Activated CD8-positive, alpha-beta T cell treated with anti-CD3 and anti-CD28 coated beads, Interleukin-2, amount 10 ng/mL, durations not matched to agents 7 days and 5 days (primary cell): ENCODE measurements around the gene TPP1. TPM values are rescaled to one million over a fixed set of nuclear protein-coding genes. Genes with fewer than 3 reads are reported as not detected.

Experiments
- ATAC-seq: fragments of 150-1000 bp; cut with Tn5 transposase; one replicate; pipeline ENCODE4 v1.10.0; 2021; ENCODE audit warnings: moderate library complexity
- CTCF ChIA-PET: fragments of 350-600 bp; sonication (Branson Sonifier 250); formaldehyde crosslinking; loops from one replicate; lab custom pipeline; 2021; ENCODE audit warnings: antibody characterized with exemption; lab: Charles Lee
- POLR2A ChIA-PET: fragments of 350-600 bp; sonication (Branson Sonifier 250); formaldehyde crosslinking; loops from one replicate; lab custom pipeline; 2021; ENCODE audit warnings: antibody characterized with exemption; lab: Charles Lee
- DNase-seq: peaks from one replicate; pipeline ENCODE4 v3.0.0-alpha.2; 2020
- H3K27ac Mint-ChIP-seq: one replicate; pipeline ENCODE4 v1.8.0; 2021; ENCODE audit warnings: mild to moderate bottlenecking, mixed read lengths
- H3K27me3 Mint-ChIP-seq: one replicate; pipeline ENCODE4 v1.8.0; 2021; ENCODE audit warnings: low read depth, mixed read lengths
- H3K36me3 Mint-ChIP-seq: one replicate; pipeline ENCODE4 v1.8.0; 2021; ENCODE audit warnings: low read depth, mixed read lengths
- H3K4me1 Mint-ChIP-seq: one replicate; pipeline ENCODE4 v1.8.0; 2021; ENCODE audit warnings: low read depth, mixed read lengths
- H3K4me3 Mint-ChIP-seq: one replicate; pipeline ENCODE4 v1.8.0; 2021; ENCODE audit warnings: mild to moderate bottlenecking, mixed read lengths
- H3K9me3 Mint-ChIP-seq: one replicate; pipeline ENCODE4 v1.8.0; 2022; ENCODE audit warnings: mixed read lengths; ENCODE audit not compliant: insufficient read depth
- total RNA-seq, 2 experiments: library from RNA; stranded (reverse); gene quantifications; one replicate each; pipeline ENCODE4 v1.2.3, GENCODE V29; 2021

TPP1 gene
- total RNA-seq, 2 experiments from 2014 or later, result 74.1 to 78.9 TPM

DNA sequence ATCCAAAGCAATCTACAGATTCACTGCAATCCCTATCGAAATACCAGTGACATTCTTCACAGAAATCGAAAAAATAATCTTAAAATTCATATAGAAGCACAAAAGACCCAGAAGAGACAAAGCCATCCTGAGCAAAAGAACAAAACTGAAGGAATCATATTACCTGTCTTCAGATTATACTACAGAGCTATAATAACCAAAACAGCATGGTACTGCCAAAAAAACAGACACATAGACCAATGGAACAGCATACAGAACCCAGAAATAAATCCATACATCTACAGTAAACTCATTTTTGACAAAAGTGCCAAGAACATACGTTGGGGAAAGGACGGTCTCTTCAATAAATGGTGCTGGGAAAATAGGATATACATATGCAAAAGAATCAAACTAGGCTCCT lies 34.7 kb downstream of the TPP1 start:
- Mint-ChIP-seq H3K27me3 (no peaks in the 10 kb centered on the region), H3K9me3 (peaks cover 31% of the 10 kb centered on the region), H3K36me3 (peaks cover 43% of the 10 kb centered on the region), H3K4me3 (no peak overlapping the region), H3K27ac (no peak overlapping the region), H3K4me1 (no peaks in the 10 kb centered on the region)
- DNase-seq (no peak), ATAC-seq (no peak)
- POLR2A ChIA-PET, result no interaction called here
- CTCF ChIA-PET, result interaction anchor here (1.2 kb wide), 1 partner anchor 80 kb away, joined by 5 read pairs; no protein-coding TSS in a partner anchor

DNA sequence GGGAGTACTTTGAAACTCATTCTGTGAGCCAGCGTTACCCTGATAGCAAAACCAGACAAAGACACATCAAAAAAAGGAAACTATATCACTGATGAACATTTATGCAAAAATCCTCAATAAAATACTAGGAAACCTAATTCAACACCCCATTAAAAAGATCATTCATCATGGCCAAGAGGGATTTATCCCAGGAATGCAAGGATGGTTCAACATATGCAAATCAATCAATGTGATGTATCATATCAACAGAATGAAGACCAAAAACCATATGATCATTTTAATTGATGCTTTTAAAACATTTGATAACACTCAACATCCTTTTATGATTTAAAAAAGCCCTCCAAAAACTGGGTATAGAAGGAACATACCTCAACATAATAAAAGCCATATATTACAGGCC lies 35.6 kb downstream of the TPP1 start:
- Mint-ChIP-seq H3K9me3 (peaks cover 31% of the 10 kb centered on the region), H3K36me3 (peaks cover 43% of the 10 kb centered on the region), H3K27ac (no peak overlapping the region), H3K4me3 (no peak overlapping the region), H3K27me3 (no peaks in the 10 kb centered on the region), H3K4me1 (no peaks in the 10 kb centered on the region)
- ATAC-seq, result no peak
- DNase-seq, result no peak
- ChIA-PET CTCF (no interaction called here), POLR2A (no interaction called here)

DNA sequence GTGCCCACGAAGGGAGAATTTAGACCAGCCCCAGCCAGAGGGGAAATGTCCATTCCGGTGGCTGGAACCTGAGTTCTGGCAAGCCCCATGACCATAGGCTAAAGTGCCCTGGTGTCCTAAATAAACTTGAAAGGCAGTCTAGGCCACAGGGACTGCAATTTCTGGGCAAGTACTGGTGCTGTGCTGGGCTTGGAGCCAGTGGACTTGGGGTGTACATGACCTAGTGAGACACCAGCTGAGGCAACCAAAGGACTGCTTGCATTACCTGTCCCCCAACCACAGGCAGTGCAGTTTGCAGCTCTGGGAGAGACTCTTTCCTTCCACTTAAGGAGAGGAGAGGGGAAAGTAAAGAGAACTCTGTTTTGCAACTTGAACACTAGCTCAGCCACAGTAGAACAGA lies 39.5 kb downstream of the TPP1 start:
- no peaks in the 10 kb centered on the region for H3K27me3 Mint-ChIP-seq
- H3K27ac Mint-ChIP-seq, result no peak overlapping the region
- peaks cover 27% of the 10 kb centered on the region for H3K9me3 Mint-ChIP-seq
- H3K4me1 Mint-ChIP-seq, result no peaks in the 10 kb centered on the region
- H3K4me3 Mint-ChIP-seq, result no peak overlapping the region
- peak; percentile 10 for DNase-seq
- ChIA-PET POLR2A (interaction anchor here (0.7 kb wide), 1 partner anchor 68 kb away, joined by 3 read pairs; no protein-coding TSS in a partner anchor), CTCF (interaction anchor here (1.1 to 1.2 kb wide), 3 partner anchors 25 to 126 kb away, joined by 3 to 4 read pairs (median 3); partner anchors contain the start of gene TAF10)
- ATAC-seq, result no peak
- H3K36me3 Mint-ChIP-seq, result peaks cover 34% of the 10 kb centered on the region

DNA sequence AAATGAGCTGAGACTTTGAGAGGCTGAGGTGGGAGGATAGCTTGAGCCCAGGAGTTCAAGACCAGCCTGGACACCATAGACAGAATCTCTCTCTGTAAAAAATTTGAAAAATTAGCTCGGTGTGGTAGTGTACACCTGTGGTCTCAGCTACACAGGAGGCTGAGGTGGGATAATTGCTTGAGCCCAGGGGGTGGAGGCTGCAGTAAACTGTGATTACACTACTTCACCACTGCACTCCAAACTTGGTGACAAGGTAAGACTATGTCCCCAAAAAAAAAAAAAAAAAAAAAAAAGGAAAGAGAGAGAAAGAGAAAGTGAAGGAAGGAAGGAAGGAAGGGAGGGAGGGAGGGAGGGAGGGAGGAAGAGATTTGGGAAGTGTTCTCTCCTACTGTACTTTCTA lies 41.1 kb downstream of the TPP1 start:
- CTCF ChIA-PET, result interaction anchor here (1.1 to 1.2 kb wide), 2 partner anchors 16 to 24 kb away, joined by 3 to 6 read pairs; no protein-coding TSS in a partner anchor
- no peak overlapping the region for H3K27ac Mint-ChIP-seq
- POLR2A ChIA-PET, result interaction anchor here (1.2 to 1.3 kb wide), 2 partner anchors 14 to 16 kb away, joined by 3 read pairs; no protein-coding TSS in a partner anchor

DNA sequence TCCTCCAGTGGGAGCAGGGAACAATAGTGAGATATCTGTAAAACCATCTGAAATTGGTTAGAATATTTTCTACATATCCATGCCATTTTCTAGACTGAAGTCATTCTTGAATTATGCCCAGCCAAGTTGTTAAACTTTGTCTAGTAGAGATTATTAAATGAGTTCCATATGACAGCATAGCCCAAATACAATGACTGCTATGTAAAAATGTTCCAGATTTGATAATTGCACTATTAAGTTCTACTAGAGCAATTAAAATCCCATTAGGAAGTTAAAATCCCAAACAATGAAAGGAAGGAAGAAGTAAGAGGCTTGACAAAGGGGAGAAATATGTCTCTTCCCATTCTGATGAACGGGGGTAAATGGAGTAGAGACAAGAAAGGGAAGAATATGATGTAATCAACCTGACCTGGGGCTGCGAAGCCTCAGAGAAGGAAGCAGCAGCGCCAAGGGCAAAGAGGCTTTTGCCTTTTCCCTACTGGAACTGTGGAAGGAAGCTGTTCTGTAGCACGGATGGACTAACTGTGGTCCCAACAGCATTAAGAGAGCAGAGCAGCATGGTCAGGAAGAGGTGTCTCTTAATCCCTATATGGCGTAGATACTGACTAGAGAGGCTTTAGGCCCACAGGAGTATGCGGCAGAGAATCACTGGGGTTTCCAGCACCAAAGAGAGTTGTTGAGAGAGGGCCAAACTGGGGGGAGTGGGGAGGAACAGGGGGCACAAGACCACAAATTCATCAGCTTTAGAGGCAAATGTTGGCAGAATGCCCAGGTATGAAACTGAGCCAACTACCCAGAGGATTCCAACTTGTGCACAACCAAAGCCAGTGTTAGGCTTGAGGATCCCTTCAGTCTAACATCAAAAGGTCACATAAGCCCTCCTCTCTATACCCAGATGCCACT lies 42.5 kb downstream of the TPP1 start:
- Mint-ChIP-seq H3K4me1 (no peaks in the 10 kb centered on the region), H3K27me3 (no peaks in the 10 kb centered on the region), H3K4me3 (no peak overlapping the region), H3K9me3 (no peaks in the 10 kb centered on the region), H3K36me3 (peaks cover 12% of the 10 kb centered on the region), H3K27ac (no peak overlapping the region)
- ATAC-seq, result no peak
- CTCF ChIA-PET, result interaction anchor here (1.1 kb wide), 1 partner anchor 26 kb away, joined by 6 read pairs; no protein-coding TSS in a partner anchor
- peak; percentile 12 for DNase-seq
- POLR2A ChIA-PET, result interaction anchor here (1.3 kb wide), 1 partner anchor 13 kb away, joined by 3 read pairs; no protein-coding TSS in a partner anchor

More for the DNA sequence above, 41.1 kb downstream of the TPP1 start:
- H3K27me3 Mint-ChIP-seq, result no peaks in the 10 kb centered on the region
- no peaks in the 10 kb centered on the region for H3K4me1 Mint-ChIP-seq
- DNase-seq (peak; percentile 18), ATAC-seq (no peak)
- H3K9me3 Mint-ChIP-seq, result peaks cover 12% of the 10 kb centered on the region
- H3K4me3 Mint-ChIP-seq, result no peak overlapping the region
- H3K36me3 Mint-ChIP-seq, result peaks cover 18% of the 10 kb centered on the region

DNA sequence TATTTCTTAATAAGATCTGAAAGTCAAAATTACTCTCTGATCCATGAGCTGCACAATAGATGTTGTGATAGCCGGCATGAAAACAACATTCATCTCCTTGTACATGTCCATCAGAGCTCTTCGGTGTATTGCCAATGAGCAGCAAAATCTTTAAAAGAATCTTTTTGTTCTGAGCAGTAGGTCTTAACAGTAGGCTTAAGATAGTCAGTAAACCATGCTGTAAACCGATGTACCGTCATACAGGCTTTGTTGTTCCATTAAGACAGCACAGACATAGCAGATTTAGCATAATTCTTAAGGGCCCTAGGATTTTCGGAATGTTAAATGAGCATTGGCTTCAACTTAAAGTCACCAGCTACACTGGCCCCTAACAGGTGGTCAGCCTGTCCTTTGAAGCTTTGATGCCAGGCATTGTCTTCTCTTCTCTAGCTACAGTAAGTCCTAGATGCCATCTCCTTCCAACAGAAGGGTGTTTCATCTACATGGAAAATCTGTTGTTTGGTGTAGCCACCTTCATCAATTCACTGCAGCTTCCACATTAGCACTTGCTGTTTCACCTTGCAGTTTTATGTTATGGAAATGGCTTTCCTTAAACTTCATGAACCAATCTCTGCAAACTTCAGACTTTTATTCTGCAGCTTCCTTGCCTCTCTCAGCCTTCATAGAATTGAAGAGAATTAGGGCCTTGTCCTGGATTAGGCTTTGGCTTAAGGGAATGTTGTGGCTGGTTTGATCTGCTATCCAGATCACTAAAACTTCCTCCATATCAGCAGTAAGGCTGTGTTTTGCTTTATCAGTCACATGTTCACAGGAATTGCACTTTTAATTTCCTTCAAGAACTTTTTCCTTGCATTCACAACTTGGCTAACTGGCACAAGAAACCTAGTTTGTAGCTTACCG lies 44.2 kb downstream of the TPP1 start:
- CTCF ChIA-PET, result interaction anchor here (1.1 to 2.3 kb wide), 3 partner anchors 44 to 238 kb away, joined by 3 to 8 read pairs (median 5); no protein-coding TSS in a partner anchor
- no peak overlapping the region for H3K27ac Mint-ChIP-seq
- ATAC-seq (no peak), DNase-seq (no peak)
- POLR2A ChIA-PET, result no interaction called here
- H3K9me3 Mint-ChIP-seq, result no peaks in the 10 kb centered on the region
- H3K4me1 Mint-ChIP-seq, result no peaks in the 10 kb centered on the region
- H3K36me3 Mint-ChIP-seq, result peaks cover 14% of the 10 kb centered on the region
- no peak overlapping the region for H3K4me3 Mint-ChIP-seq
- no peaks in the 10 kb centered on the region for H3K27me3 Mint-ChIP-seq

DNA sequence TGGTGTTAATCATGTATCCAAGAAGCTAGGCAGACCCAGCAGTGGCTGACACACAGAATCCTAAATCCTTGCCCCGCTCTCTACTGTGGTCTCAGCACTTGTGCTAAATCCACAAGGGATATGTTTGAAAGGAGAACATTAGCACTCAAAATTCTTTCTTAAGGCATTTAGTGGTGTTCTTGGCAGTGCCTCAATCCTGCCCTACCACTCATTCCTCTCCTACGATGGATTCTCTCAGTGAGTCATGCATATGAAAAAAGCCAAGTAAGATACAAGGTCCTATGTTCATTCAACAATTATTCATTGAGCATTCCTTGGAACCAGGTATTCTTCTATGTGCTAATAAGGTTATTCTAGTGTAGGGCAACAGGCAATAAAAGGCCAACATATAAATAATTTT lies 47.0 kb downstream of the TPP1 start:
- H3K4me1 Mint-ChIP-seq, result no peaks in the 10 kb centered on the region

DNA sequence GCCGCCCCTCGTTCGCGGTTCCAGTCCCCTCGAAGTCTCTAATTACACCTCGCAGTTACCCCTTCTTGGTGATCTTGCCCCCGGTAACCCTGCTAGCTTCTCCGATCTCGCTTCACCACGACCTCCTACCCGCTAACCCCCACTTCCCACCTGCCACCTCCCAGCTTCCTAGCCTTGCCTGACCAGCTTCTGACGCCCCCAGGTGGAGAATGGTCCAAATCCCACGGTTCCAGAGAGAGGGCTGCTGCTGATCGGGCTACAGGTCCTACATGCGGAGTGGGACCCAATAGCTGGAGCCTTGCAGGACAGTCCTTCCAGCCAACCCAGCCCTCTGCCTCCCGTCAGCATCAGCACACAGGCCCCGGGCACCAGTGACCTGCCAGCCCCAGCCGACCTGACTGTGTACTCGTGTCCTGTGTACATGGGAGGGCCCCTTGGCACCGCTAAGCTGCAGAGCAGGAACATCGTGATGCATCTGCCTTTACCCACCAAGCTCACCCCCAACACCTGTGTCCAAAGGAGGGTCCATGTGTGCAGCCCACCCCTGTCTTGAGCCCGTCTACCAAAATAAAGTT lies 47.7 kb downstream of the TPP1 start:
- no peaks in the 10 kb centered on the region for H3K4me1 Mint-ChIP-seq
- H3K4me3 Mint-ChIP-seq, result no peak overlapping the region
- H3K9me3 Mint-ChIP-seq, result no peaks in the 10 kb centered on the region
- H3K27ac Mint-ChIP-seq, result no peak overlapping the region
- ChIA-PET CTCF (no interaction called here), POLR2A (interaction anchor here (0.6 kb wide), 1 partner anchor 190 kb away, joined by 3 read pairs; no protein-coding TSS in a partner anchor)
- ATAC-seq, result no peak
- H3K36me3 Mint-ChIP-seq, result peaks cover 16% of the 10 kb centered on the region
- peak; percentile 16 for DNase-seq
- no peaks in the 10 kb centered on the region for H3K27me3 Mint-ChIP-seq

More for the DNA sequence above, 47.0 kb downstream of the TPP1 start:
- Mint-ChIP-seq H3K27ac (no peak overlapping the region), H3K4me3 (no peak overlapping the region), H3K27me3 (no peaks in the 10 kb centered on the region), H3K9me3 (no peaks in the 10 kb centered on the region), H3K36me3 (peaks cover 16% of the 10 kb centered on the region)
- CTCF ChIA-PET, result no interaction called here
- POLR2A ChIA-PET, result interaction anchor here (0.6 kb wide), 1 partner anchor 191 kb away, joined by 3 read pairs; no protein-coding TSS in a partner anchor
- ATAC-seq (no peak), DNase-seq (no peak)

DNA sequence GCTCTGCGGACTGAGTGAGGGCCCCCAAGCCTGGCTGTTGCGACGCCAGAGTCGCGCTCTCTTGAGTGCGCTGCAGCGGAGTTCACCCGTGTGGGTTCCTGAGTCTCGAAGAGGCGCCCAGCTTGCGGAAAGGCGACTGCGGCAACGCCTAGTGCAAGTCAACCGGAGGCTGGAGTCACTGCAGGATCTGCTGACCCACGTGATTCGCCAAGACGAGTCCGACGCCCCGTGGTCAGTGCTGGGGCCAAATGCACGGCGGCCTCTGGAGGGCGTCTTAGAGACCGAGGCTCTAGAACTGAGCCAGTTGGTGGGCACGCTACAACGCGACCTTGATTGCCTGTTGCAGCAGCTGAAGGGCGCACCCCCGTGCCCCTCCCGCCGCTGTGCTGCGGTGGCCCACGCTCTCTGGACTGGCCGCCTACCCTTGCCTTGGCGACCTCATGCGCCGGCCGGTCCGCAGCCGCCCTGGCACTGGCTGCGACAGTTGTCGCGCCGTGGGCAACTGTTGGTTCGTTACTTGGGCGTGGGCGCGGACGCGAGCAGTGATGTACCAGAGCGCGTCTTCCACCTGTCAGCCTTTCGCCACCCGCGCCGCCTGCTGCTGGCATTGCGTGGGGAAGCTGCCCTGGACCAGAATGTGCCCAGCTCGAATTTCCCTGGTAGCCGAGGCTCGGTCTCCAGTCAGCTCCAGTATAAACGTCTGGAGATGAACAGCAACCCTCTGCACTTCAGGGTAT lies 48.4 kb downstream of the TPP1 start:
- no peak overlapping the region for H3K27ac Mint-ChIP-seq
- no peaks in the 10 kb centered on the region for H3K9me3 Mint-ChIP-seq
- ChIA-PET CTCF (no interaction called here), POLR2A (no interaction called here)
- H3K4me1 Mint-ChIP-seq, result no peaks in the 10 kb centered on the region
- ATAC-seq, result no peak
- H3K27me3 Mint-ChIP-seq, result no peaks in the 10 kb centered on the region
- DNase-seq, result peak; percentile 7
- H3K4me3 Mint-ChIP-seq, result no peak overlapping the region
- H3K36me3 Mint-ChIP-seq, result peaks cover 16% of the 10 kb centered on the region

DNA sequence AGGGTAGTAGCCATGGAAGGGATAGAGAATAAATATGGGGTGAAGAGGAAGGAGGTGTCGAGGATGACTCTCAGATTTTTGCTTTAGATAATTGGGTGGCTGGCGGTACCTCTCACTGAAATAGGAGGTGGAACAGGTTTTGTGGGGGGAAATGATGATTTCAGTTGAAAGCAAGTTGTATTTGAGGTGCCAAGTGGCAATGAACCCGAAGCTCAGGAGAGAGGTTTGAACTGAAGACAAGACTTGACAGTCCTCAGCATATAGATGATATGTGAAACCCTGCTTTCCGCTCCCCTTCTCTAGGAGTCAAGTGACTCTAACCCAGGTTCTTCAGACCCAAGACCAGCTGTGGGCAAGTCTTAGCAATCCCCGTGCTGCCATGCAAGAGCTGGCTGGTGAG lies 49.5 kb downstream of the TPP1 start:
- Mint-ChIP-seq H3K36me3 (peaks cover 16% of the 10 kb centered on the region), H3K27me3 (no peaks in the 10 kb centered on the region), H3K27ac (no peak overlapping the region), H3K9me3 (no peaks in the 10 kb centered on the region), H3K4me1 (no peaks in the 10 kb centered on the region), H3K4me3 (no peak overlapping the region)
- ChIA-PET CTCF (no interaction called here), POLR2A (no interaction called here)
- ATAC-seq (no peak), DNase-seq (no peak)
